Skin epidermis (tissue), 12 donors: Measurements from ENCODE around the gene DCAF5.
"Not testable (repeated sequence)": the region's sequence is repeated elsewhere in the genome, so short reads cannot be mapped to it uniquely, and the experiment has no call there.

Source experiments
- H3K27ac ChIP-seq, 21 experiments: fragments of 200-600 bp; sonication (generic) in 11 of 21; one replicate each; pipeline ENCODE4 v1.5.0; 2020; ENCODE audit warnings: mild to moderate bottlenecking in 3 of 21, inconsistent platforms in 2 of 21, moderate library complexity in 2 of 21
- H3K4me3 ChIP-seq, 7 experiments: fragments of 200-600 bp; sonication (generic) in 2 of 7; one replicate each; pipeline ENCODE4 v1.5.0; 2020; ENCODE audit warnings: inconsistent platforms in 2 of 7, mild to moderate bottlenecking in 2 of 7, moderate library complexity in 1 of 7

DCAF5 gene

DNA sequence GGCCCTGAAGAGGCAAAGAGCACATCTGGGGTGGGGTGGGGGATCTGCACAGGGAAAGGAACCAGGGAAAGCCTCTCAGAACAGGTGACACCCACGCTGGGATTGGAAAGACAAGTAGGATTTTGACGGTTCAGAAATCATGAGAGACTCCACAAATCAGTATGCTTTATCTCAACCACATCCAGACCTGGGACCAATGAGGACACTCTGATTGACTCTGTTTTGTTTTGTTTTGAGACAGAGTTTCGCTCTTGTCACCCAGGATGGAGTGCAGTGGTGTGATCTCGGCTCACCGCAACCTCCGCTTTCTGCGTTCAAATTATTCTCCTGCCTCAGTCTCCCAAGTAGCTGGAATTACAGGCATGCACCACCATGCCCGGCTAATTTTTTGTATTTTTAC, 130.8 kb downstream of the DCAF5 start:
- H3K27ac ChIP-seq, H3K4me3 ChIP-seq: not testable (repeated sequence)

DNA sequence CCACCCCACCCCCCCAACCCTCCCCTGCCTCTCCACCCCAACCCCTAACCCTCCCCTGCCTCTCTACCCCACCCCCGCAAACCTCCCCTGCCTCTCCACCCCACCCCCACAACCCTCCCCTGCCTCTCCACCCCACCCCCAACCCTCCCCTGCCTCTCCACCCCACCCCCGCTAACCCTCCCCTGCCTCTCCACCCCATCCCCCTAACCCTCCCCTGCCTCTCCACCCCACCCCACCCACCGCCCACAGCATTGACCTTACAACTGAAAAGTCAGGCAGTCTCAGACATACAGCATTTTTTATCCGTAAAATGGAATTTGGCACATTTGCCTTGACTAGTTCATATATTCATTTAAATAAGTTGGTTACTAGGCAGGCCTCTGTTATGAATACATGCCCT, 135.2 kb downstream of the DCAF5 start:
- H3K27ac ChIP-seq, result no peak overlapping the region

DNA sequence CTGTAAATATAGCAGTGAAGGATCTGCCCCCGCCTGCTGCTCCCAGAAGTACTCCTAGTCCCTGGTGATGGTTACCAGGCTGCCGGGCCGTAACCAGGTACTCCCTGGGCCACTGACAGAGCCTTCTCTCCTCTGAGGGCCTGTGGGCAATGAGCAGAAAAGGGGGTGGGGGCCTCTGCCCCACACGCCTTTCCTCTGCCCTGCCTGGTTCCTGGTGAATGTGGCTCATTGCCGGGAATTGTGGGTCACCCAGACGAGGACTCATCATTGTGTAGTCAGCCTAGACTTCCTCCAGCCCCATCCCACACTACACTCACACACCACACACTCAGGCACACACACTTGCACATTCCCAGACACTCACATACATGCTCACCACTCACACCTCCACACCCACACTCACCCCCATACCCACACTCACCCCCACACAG, 138.1 kb downstream of the DCAF5 start:
- Histone ChIP-seq H3K4me3 (no peak overlapping the region), H3K27ac (no peak overlapping the region)

More for the DNA sequence above, 135.2 kb downstream of the DCAF5 start:
- H3K4me3 ChIP-seq, result no peak overlapping the region

- Histone ChIP-seq H3K4me3 (no peak overlapping the region), H3K27ac (peak overlapping the region in 4 of 21 experiments; percentile 4 to 31 (median 30))
These were observed 138.8 kb downstream of the DCAF5 start for GRCh38 chr14:69013943-69014782.

DNA sequence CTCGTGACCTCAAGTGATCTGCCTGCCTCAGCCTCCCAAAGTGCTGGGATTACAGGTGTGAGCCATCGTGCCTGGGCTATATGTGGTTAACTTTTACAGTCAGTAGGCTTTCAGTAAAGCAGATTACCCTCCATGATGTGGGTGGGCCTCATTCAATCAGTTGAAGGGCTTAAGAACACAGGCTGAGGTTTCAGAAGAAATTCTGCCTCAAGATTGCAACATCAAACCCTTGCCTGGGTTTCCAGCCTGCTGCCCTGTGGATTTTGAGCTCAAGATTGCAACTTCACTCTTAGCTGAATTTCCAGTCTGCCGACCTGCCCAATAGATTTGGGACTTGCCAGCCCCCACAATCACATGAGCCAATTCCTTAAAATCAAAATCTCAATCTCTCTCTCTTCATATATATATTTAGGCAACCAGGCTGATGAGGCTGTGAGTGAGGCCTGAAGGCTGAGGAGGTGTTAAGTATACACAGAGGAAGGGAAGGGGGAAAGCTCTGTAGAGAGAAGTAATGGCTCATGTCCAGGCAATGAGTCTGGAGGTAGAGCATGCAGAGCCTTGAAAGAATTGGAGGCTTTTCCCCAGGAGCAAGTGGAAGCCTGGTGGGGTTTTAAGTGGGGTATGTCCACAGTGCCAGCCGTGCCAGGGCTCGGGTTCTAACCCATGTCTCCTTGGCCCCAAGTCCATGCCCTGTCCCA, 140.5 kb downstream of the DCAF5 start:
- peak overlapping the region in 4 of 21 experiments; percentile 4 to 26 (median 10) for H3K27ac ChIP-seq
- H3K4me3 ChIP-seq, result no peak overlapping the region

DNA sequence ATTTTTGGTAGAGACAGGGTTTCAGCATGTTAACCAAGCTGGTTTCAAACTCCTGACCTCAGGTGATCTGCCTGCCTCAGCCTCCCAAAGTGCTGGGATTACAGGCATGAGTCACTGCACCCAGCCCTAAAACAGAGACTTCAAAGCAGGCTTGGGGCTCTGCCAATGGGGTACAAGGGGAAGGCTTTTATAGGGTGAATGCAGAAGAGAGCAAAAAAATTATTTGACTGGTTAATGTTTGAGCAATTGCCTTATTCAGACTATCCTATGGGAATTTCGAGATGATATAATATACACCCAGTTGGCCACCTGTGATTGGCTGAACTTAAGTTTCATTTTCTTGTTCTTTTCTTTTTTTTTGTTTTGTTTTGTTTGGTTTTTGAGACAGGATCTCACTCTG, 142.3 kb downstream of the DCAF5 start:
- H3K27ac ChIP-seq, result no peak overlapping the region

GRCh38 chr14:69008421-69008884, 144.5 kb downstream of the DCAF5 start:
- H3K4me3 ChIP-seq, result no peak overlapping the region
- peak overlapping the region in 11 of 21 experiments; percentile 5 to 82 (median 51) for H3K27ac ChIP-seq

More for the DNA sequence above, 142.3 kb downstream of the DCAF5 start:
- no peak overlapping the region for H3K4me3 ChIP-seq

GRCh38 chr14:69006346-69006745, 146.6 kb downstream of the DCAF5 start:
- no peak overlapping the region for H3K4me3 ChIP-seq
- H3K27ac ChIP-seq, result peak overlapping the region in 18 of 21 experiments; percentile 21 to 82 (median 64)

DNA sequence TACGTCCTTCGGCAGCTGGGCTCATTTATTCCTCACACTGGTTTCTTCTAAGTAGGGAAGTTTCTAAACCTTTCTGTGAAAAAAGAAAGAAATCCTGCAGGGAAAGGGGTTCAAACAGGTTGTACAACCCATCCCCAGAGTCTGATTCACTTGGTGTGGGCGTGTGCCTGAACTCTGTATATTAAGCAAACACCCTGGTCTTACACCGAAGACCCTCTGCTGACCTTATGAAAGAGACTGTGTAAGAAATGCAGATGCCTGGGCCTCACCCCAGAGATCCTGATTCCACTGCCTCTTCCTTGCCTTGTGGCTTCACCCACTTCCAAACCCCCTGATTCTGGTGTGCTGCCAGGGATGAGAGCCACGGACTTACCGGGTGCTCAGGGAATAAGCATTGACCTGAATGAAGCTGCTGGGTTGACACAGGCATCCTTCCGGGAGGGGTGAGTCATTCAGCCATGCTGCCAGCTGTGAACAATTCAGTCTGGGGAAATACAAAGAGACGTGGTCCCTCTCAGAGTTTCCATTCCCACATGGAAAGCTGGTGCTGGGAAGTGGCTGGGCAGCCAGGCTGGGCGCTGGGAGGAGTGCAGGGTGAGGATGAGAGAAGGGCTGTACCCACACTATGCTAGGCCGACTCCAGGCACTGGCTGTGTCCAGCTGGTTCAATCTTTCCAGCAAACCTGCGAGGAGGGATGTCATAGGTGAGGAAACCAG, 147.3 kb downstream of the DCAF5 start:
- H3K27ac ChIP-seq, result peak overlapping the region in 18 of 21 experiments; percentile 31 to 82 (median 64)
- no peak overlapping the region for H3K4me3 ChIP-seq

DNA sequence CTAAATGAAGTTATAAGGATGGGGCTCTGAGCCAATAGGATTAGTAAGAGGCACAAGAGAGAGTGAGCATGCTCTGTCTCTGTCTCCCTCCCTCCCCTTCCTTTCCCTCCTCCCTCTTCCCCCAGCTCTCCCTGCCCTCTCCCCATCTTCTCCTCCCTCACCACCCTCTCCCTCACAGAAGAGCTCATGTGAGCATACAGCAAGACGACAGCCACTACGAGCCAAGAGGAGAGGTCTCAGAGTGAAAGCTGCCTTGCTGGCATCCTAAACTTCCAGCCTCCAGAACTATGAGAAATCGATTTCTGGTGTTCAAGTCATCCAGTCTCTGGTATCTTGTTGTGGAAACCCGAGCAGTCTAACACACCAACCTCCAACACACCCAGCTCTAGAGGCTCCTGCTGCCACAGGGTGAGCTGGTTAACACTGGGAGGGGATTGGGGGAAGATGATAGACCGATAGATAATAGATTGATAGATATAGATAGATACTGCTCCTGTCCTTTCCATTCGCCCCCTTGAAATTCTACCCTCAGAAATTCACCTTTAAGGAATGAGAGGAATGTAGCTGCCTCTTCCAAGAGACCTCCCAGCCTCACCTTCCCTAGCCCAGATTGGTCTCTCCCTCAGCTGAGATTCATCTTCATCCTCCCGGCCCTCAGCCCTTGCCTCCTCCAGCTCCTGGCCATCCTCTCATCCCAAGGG, 148.0 kb downstream of the DCAF5 start:
- no peak overlapping the region for H3K4me3 ChIP-seq
- peak overlapping the region in 15 of 21 experiments; percentile 31 to 80 (median 52) for H3K27ac ChIP-seq

- H3K27ac ChIP-seq, result no peak overlapping the region
- no peak overlapping the region for H3K4me3 ChIP-seq
These were observed 149.3 kb downstream of the DCAF5 start for GRCh38 chr14:69003626-69004025.

DNA sequence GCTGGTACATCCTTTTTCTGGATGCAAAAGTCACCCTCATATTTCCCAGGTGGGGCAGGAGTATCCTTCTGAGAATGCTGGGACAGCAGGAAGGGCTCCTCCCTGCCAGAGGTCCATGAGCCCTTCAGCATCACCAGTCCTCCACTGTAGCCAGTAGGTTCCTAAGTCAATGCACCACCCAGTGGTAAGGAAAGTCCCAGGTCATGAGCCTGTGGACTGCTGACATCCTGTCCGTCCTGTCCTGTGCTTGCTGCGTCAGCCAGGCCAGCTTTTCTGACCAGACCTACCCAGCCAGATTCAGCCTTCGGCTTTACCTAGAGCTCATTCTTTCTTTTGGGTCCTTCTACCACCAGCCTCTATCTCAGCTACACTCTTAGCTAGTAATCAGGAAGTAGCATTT, 150.8 kb downstream of the DCAF5 start:
- Histone ChIP-seq H3K4me3 (no peak overlapping the region), H3K27ac (no peak overlapping the region)

DNA sequence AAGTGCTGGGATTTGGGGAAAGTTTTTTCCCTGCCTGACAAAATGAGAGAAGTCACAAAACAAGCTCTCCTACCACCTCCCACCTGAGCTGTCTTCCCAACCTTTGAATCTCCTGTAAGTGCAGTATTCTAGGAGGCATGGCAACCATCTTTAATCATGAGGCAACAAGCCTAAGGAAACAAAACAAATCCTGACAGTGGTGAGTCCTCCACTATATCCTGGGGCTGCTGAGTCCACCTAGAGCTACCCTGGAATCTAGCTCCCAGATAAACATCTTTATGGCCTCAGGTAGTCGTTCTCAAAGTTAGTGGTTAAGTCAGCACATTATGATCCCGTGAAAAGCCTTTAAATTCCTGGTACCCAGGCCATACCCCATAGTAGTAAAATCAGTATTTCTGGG, 151.5 kb downstream of the DCAF5 start:
- H3K4me3 ChIP-seq, result no peak overlapping the region
- no peak overlapping the region for H3K27ac ChIP-seq
